WI38 (cell line): Measurements from ENCODE around the gene TMIE.

Experiments
- H3K4me3 ChIP-seq: 2 replicates; pipeline ENCODE4 v1.5.1; 2011; ENCODE audit warnings: low read depth, mild to moderate bottlenecking, control low read depth, low read length
- TF ChIP-seq, protein P1 (sequence below): IDR thresholded peaks from 2 replicates; pipeline ENCODE4 v1.5.1; 2012; ENCODE audit warnings: low read depth, mild to moderate bottlenecking, control low read depth, low read length

Gene TMIE

DNA sequence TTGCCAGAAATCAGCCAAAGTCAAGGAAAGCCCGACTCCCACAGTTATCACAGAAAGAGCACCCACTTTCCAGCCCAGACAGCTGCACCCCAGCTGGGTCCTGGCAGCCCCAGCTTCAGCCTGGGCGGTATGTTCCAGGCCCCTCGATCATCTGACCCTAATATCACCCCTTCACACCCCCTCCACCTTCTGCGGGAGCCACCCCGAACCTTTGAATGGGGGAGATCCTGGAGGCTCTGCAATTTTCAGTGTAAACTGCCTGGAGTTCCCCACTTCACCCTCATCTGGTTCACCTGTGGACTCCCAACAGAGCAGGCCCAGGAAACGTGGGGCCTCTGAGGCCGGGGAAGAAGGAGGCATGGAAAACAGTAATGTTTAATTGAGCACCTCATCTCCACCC is 10.6 kb downstream of the TMIE start:
- TF ChIP-seq, protein P1, sequence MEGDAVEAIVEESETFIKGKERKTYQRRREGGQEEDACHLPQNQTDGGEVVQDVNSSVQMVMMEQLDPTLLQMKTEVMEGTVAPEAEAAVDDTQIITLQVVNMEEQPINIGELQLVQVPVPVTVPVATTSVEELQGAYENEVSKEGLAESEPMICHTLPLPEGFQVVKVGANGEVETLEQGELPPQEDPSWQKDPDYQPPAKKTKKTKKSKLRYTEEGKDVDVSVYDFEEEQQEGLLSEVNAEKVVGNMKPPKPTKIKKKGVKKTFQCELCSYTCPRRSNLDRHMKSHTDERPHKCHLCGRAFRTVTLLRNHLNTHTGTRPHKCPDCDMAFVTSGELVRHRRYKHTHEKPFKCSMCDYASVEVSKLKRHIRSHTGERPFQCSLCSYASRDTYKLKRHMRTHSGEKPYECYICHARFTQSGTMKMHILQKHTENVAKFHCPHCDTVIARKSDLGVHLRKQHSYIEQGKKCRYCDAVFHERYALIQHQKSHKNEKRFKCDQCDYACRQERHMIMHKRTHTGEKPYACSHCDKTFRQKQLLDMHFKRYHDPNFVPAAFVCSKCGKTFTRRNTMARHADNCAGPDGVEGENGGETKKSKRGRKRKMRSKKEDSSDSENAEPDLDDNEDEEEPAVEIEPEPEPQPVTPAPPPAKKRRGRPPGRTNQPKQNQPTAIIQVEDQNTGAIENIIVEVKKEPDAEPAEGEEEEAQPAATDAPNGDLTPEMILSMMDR: no peak
- no peak overlapping the region for H3K4me3 ChIP-seq

DNA sequence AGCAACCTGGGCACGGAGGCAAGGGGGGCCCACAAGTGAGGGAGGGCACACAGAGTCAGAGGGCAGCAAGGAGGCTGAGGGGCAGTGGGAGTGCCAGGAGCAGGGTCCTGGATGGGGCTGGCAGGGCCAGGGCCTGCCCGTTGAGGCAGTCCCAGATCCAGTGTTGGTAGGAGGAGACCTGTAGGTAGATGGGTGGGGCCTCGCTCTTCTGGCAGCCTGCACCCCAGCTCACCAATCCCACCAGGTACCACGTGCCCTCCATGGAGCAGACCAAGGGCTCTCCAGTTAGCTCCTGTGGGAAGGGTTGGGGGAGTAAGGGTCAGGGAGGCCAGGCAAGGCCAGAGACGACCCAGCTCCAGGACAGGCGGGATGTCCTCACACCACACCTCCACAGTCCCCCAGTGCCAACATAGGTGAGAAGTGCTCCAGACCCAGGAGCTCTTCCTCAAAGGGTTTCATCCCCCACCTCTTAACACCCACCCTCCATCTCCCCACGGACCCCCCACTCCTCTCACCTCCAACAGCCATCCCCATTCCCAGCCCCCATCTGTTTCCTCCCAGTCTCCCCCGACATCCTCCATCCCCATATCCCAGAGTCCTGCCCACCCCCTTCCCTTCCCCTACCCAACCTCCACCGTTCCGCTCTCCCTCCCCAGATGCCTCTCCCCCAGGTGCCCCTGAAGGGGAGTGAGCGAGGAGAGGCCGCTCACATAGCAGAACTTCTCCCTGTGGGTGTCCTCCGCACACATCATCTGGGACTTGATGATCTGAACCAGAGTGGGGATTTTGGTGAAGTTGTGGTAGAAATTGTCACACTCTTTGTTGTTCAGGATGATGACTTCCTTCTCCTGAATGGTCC is 11.2 kb downstream of the TMIE start:
- no peak overlapping the region for H3K4me3 ChIP-seq
- TF ChIP-seq, protein P1: no peak

DNA sequence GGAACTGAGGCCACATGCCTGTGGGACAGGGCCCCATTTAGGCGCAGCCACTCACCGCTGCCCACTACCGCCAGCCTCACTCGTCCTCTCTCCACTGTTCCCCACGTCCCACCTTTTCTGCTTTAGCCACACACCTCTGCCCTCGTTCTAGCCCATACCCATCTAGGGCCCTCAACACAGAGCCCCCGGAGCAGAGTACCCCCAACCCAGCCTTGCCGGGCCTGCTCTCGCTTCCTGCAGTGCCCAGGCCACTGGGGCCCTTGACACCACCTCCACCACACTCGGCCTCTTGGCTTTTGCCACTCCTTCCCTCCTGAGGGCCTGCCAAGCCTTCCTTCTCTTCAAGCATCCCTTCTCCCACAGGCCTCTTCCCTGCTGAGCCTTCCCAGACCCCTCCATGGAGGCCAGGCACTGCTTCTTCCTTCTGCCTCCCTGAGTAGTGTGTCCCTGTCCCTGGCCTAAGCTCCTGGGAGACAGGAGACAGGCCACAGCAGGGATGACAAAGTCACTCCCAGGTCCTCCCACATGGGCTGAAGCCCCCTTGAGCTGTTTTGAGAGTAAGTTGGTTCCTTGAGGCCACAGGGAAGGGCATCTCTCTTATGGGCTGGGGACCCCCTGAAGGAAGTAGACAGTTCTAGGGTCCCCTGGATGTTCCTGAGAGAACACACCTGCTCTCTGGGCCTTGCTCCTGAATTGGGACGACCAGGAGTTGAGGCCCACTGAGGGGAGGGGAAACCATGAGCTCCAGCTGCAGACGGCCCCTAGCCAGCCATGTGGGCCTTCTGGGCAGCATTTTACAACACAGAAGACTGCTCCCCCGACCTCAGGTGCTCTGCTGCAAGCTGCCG is 12.1 kb downstream of the TMIE start:
- TF ChIP-seq, protein P1: no peak
- H3K4me3 ChIP-seq: no peak overlapping the region

DNA sequence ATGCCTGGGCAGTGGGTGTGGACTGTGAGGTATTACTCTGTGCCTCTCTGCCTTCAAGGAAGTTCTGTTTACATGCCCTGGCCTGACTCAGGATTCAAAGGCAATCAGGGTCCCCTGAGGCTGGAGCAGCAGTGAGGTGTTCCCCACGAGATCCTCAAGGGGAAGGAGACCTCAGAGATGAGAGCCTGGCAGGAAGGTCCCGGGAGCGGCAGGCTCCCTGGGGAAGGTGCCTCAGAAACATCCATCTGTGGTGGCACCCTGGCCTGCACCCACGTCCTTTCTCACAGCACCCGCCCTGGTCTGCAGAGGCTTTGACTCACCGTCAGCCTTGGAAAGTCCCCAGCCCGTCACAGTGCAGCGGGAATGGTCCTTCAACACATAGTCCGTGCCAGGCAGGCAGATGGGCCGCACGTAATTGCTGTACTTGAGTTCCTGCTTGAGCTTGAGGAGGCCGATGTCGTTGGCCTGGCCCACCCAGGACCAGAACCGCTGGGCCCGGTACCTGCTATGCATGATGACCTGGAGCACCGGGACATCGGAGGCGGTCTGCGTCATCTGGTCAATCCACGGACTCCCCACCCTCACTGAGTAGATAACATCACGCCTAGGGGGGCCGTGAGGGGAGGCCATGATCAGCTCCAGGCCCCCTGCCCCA is 12.8 kb downstream of the TMIE start:
- TF ChIP-seq, protein P1: no peak

DNA sequence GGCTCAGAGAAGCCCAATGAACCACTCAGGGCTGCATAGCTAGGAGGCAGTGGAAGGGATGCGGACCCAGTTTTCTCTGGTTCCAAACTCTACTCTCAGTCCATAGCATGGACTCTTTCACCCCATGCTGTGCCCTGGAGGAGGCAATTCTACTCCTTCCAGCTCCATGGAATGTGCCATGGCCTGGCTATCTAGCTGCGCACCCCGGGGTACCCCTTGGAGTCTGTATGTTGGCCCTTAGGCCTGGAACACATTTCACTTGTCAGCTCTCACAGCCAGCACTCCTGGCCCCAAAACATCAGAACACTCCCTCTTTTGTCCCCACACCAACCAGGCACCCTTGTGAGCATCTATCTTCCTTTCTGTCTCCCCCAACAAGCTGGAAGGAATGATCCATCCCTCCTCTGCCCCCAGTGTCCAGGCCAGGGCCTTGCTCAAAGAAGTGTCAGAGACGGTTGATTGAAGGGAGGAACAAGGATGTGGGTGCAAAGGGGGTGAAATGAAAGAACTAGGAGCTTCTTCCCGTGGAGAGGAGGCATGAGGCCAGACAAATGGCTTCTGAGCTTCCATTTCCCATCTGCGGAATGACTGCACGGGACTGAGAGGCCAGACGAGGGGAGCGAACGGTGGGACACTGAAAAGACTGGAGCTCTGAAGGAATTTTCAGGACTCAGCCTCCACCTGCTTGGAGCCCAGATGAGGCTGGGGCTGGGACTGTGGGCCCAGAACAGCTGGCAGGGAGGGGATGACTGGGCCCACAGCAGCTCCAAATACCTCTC is 13.7 kb downstream of the TMIE start:
- no peak overlapping the region for H3K4me3 ChIP-seq
- TF ChIP-seq, protein P1: no peak

More for the DNA sequence above, 12.8 kb downstream of the TMIE start:
- no peak overlapping the region for H3K4me3 ChIP-seq

DNA sequence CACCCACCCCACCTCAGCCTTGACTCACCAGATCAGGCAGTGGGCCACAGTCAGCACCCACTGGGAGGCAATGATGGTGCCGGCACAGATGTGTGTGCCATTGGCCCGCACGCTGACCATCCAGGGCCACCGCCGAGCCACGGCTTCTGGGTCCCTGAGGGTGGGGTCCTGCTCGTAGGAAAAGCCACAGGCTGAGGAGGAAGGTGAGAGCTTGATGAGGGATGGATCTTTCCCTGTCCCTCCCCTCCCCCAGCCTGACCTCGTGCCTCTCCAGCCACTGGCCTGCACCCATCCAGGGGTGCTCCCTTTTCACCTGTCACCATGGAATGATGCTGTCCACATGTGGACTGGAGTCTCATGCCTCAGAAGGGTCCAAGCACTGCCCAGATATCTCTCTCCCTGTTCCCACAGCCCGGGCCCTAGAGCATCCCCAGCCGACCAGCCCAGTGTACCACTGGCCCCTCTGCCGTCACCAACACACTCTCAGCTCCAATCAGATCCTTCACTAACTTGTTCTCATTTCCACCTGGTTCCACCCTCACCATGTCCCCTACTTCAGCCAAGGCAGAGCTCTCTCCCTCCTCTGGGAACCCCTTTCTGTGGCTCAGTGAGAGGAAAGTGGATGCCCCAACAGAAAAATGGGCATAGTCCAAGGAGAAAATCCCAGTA is 14.4 kb downstream of the TMIE start:
- no peak overlapping the region for H3K4me3 ChIP-seq
- TF ChIP-seq, protein P1: no peak
